ENCODE results near the gene SLC4A4.

GRCh38 chr4:71532407-71532806 is 193.6 kb downstream of the SLC4A4 start:
- TF ChIP-seq POLR2A (IDR thresholded peaks at IDR 0.05) (no peak), EP300 (IDR thresholded peaks at IDR 0.05) (no peak)

Data from suprapubic skin (tissue), 2 donors.